ENCODE data around the gene RGS17. TPM values are rescaled to one million over a fixed set of nuclear protein-coding genes. Genes with fewer than 3 reads are reported as not detected.

Gene RGS17
- total and polyA plus RNA-seq, 2 of the 13 experiments (the other 11 are each of a cell fraction or from before 2014, with no cell fraction given): 0.04 TPM; not detected in 1

DNA sequence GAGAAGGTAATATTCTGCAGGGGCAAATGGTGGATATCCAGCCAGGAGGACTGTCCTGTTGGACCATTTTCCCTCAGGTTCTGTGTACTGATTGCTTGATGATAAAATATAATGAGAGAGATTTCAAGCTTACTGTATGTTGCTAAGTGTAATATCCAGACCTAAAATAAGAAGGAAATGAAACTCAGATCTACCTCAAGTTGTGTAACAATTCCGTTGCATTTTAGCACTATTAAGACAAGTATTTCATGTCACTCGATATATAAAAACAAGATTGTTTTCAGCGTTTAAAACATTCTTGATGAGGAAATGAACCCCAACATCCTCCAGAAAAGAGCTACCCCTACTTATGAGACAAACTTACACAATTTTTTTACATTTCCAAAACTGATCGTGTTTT lies 57.2 kb downstream of the RGS17 start:
- no peak for TF ChIP-seq ZNF737 (CRISPR knock-in tag; IDR thresholded peaks at IDR 0.05; ENCODE audit: borderline replicate concordance)
- no peak for TF ChIP-seq MTF1 (CRISPR knock-in tag; IDR thresholded peaks at IDR 0.05)
- no peak for TF ChIP-seq EED (CRISPR knock-in tag; IDR thresholded peaks at IDR 0.05)
- TF ChIP-seq ZFP62 (CRISPR knock-in tag; IDR thresholded peaks at IDR 0.05): no peak
- no peak for TF ChIP-seq ZXDC (CRISPR knock-in tag; IDR thresholded peaks at IDR 0.05)
- TF ChIP-seq ZNF780A (CRISPR knock-in tag; IDR thresholded peaks at IDR 0.05): no peak
- no peak for TF ChIP-seq NR2C2 (CRISPR knock-in tag; IDR thresholded peaks at IDR 0.05; ENCODE audit: borderline replicate concordance)
- TF ChIP-seq ZFYVE20 (CRISPR knock-in tag; IDR thresholded peaks at IDR 0.05; ENCODE audit: borderline replicate concordance, low read depth): no peak
- TF ChIP-seq PTBP1 (IDR thresholded peaks at IDR 0.05; ENCODE audit: low read depth, low read length, poor library complexity, severe bottlenecking): no peak
- no peak for TF ChIP-seq TAF15 (IDR thresholded peaks at IDR 0.05; ENCODE audit: low read depth, low read length, poor library complexity, severe bottlenecking)
- no peak for TF ChIP-seq HNRNPK (IDR thresholded peaks at IDR 0.05; ENCODE audit: low read depth, low read length, poor library complexity, severe bottlenecking)
- TF ChIP-seq ZNF354B (CRISPR knock-in tag; IDR thresholded peaks at IDR 0.05): no peak
- no peak for TF ChIP-seq ZNF441 (CRISPR knock-in tag; IDR thresholded peaks at IDR 0.05; ENCODE audit: borderline replicate concordance)
- TF ChIP-seq MEF2D (CRISPR knock-in tag; IDR thresholded peaks at IDR 0.05): no peak
- TF ChIP-seq SOX6 (IDR thresholded peaks at IDR 0.05): no peak
- TF ChIP-seq SOX6 (CRISPR knock-in tag; IDR thresholded peaks at IDR 0.05): no peak
- TF ChIP-seq ZNF619 (CRISPR knock-in tag; IDR thresholded peaks at IDR 0.05): no peak
- TF ChIP-seq TAF1 (CRISPR knock-in tag; IDR thresholded peaks at IDR 0.05): no peak
- TF ChIP-seq RFX5 (IDR thresholded peaks at IDR 0.05; ENCODE audit: low read depth, low read length): no peak
- no peak for TF ChIP-seq ZNF33B (CRISPR knock-in tag; IDR thresholded peaks at IDR 0.05)
- Histone ChIP-seq H3K27ac (ENCODE audit: extremely low read length, insufficient read depth, low read length) (no peak overlapping the region), H4K20me1 (ENCODE audit: insufficient read depth, low read length) (no peaks in the 10 kb centered on the region), H3K4me3 (replicated peaks in 1 of 3; ENCODE audit: insufficient read depth in 1 of 3, low read depth in 2 of 3, low read length in 3 of 3) (no peak overlapping the region), H3K9ac (ENCODE audit: insufficient read depth, low read depth, low read length) (no peak overlapping the region), H3K4me1 (ENCODE audit: insufficient read depth, low read length) (no peaks in the 10 kb centered on the region), H3K9me3 (ENCODE audit: low read length) (no peaks in the 10 kb centered on the region), H3K27me3 (ENCODE audit: control insufficient read depth in 1 of 2, insufficient read depth in 2 of 2, low read length in 2 of 2) (no peaks in the 10 kb centered on the region), H2AFZ (ENCODE audit: low read length) (no peak overlapping the region), H3K79me2 (ENCODE audit: insufficient read depth, low read length) (no peaks in the 10 kb centered on the region), H3K4me2 (ENCODE audit: low read depth, low read length) (no peak overlapping the region), H3K36me3 (replicated peaks in 1 of 2; ENCODE audit: control insufficient read depth in 1 of 2, insufficient read depth in 2 of 2, low read length in 2 of 2) (no peaks in the 10 kb centered on the region)
- DNase-seq (ENCODE audit: low spot score): no peak
- no peak for ATAC-seq
- no TSS peak for BruUV-seq (replicated peaks)
- WGBS (ENCODE audit: low lambda C conversion rate): under 1% methylated on average over 4 of the region's 4 CpGs
- intact Hi-C loops (cut with micrococcal nuclease; ENCODE audit: unreplicated experiment): no loop called here
- CTCF ChIA-PET (ENCODE audit: low intra/inter-chr PET ratio, low total read pairs): no interaction called here
- in situ Hi-C loops (cut with HindIII; ENCODE audit: extremely low pct_ligation_motif_present, low pct_unique_long_range_greater_than_20kb): no loop called here
- POLR2A ChIA-PET: no interaction called here
- FAIRE-seq: no peak
